A172 (cell line): Measurements from ENCODE around the gene MRPS18B. TPM values are rescaled to one million over a fixed set of nuclear protein-coding genes. Genes with fewer than 3 reads are reported as not detected.

ENCODE experiments used
- DNase-seq: peaks from one replicate; pipeline ENCODE4 v3.0.0-alpha.2; 2015; ENCODE audit warnings: low spot score
- total RNA-seq: library from RNA; depleted of rRNA; stranded (reverse); fragments of >200 nt; shearing (Covaris generic); gene quantifications from 2 replicates; pipeline ENCODE4 v1.2.3, GENCODE V29; 2014

The MRPS18B gene
- total RNA-seq, 1 experiment from 2014 or later = 82.8 TPM

DNA sequence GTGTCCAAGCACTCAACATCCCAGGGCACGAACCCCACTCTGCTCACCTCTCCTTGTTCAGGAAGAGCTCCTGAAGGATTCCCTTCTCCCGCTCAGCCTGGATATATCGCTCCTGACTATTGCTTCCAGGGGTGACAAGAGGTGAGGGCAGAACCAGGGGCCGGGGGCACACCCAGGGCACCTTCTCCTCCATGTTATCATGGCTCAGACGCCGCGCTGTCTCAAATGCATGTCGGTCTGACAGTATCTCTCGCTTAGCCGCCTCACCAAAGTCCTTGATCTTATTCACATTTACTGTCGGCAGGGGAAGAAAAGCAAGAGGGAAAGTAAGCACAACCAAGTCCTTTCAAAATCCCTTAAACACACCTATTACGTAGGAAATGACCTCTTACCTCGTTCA, 13.7 kb upstream of the MRPS18B start:
- DNase-seq = no peak

DNA sequence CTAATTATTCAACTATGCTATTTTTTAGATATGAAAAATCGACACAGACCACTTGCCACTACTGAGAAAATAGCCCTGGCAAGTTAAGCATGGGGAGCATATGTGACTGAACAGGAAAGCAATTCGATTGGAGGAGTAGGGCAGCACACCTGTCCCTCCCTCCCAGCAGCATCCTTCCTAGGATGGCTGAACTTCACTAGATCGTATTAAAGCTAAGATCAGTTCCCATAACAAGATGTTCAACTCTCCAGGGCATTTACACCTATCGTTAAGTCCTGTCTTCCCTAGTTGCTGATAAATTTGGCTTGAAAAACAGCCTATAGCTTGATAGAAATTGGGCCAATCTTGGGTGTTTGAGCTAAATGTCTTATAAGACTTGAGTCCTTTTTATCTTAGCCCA, 7.6 kb upstream of the MRPS18B start:
- no peak for DNase-seq

GRCh38 chr6:30611150-30611855, 6.3 kb upstream of the MRPS18B start:
- no peak for DNase-seq

- DNase-seq = no peak
Measured at GRCh38 chr6:30611856-30612194, 5.8 kb upstream of the MRPS18B start.

- peak; percentile 27 for DNase-seq
Measured at GRCh38 chr6:30612213-30612612, 5.4 kb upstream of the MRPS18B start.

GRCh38 chr6:30612687-30613248, 4.9 kb upstream of the MRPS18B start:
- peak; percentile 22 for DNase-seq

DNA sequence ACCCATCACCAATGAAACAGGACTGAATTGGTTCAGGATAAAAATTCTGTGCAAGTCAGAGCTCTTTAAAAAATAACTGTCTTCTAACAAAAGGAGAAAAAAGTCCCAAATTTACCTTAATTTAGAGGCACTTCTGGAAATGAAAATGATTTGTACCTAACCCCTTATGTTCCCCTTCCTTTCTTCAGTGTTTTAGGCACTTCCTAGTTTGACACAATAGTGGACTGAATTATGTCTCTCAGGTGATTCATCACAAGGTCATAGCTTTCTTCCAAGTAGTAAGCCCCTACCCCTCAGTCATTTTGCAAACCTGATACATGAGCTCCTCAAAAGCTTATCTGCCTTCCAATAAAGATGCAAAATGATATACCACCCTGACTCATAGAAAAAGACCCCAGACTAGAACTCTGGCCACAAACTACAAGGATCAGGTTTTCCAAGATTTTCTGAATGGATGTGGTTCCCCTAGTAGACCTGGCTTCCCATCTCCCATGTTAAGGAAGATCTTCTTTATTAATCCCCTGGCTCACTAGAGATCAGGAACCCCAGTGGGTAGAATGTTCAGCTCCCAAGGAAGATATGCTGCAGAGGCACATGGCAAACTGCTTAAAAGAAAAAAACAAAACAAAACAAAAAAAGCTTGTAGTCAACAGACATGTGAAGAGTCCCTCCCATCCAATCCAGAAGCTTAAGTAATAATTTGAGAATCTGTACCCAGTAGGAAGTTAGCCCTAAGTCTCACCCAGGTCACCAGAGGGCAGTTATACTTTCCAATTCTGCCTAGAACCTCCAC, 4.2 kb upstream of the MRPS18B start:
- DNase-seq = peak; percentile 30

- no peak for DNase-seq
Measured at GRCh38 chr6:30614044-30614842, 3.4 kb upstream of the MRPS18B start.

DNA sequence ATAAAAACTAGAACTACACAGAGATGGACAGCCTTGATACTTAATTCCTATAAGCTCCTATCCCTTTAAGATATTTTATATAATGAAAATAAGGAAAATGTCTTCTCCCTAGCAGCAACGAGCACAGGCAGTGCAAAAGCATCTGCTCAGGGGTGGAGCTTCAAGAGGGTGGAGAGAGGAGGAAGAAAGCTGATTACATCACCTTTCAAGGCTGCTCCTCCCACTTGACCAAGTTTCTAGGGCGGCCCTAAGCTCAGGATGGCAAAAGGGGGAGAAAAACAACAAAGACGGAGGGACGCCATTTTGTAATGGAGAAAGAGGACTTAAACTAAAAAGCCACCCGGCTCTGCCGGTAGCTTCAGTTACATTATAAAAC, 2.8 kb upstream of the MRPS18B start:
- peak; percentile 97 for DNase-seq

DNA sequence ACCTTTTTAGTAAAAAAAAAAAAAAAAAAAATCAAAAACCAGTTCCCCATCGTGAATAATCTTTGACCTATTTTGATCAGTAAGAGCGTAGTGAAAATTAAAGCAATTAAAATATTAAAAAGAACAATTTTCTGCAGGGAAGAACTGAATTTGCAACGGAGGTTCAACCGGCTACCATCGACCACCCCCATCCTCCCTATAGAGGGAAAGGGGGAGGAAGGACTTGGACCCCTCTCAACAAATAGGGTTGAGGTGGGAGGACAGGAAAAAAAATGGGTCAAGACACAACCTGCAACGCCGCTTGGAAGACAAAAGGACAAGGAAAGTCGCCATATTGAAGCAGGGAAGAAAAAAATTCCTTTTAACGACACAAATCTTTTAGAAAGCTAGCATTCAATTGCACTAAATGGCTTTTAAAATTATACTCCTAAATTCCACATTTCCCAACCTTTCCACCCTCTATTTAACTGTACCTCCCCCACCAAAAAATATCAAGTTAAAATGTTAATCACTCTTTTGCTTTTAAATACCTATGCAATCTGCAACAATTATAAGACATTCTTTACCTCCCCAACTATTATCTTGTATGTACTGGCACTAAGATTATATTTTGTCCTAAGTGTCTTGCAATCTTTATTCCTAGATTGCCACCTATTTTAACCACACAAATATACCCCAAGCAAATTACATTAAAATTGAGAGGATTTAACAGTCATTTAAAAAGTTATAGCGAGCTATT, 2.3 kb upstream of the MRPS18B start:
- peak; percentile 60 for DNase-seq

GRCh38 chr6:30615958-30616810, 1.5 kb upstream of the MRPS18B start:
- DNase-seq = peak; percentile 29

DNA sequence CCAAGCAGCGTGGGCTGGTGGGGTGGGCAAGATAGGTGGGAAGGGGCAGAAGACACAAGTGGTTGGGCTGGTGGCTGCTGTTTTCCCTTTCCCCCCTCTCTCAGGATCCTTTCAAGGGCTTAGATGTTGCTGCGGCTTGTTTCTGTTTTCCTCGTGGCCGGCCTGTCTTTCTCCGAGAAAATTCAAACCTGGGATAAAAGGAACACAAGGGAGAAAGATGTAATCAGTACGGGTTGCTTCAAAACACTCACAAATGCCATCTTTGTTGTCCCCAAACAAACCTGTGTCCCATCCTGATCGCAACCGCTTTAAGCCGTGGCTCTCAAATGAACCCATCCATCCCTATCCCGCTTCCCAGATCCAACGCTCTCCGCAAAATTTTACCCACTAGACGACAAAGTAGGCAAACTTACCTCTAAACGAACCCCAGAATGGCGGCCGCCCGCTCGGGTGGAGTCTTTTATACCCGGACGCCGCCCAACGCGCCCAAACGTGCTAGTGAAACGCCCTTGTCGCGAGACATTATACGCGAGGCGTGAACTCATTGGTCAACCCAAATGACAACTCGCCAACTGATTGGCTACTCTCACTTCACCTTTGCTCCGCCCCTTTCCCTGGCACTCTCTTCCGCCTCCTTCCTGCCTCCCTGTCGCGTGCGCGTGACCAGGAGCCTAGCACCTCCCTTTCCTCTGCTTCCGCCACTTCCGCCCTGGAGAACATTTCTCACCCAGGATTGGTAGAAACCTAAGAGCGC, 652 bp upstream of the MRPS18B start, which contains the start of gene PPP1R10:
PPP1R10 (minus strand) TSS at position 433 of the 754 bp plus-strand sequence. CDS start 7,299 bp downstream, outside the sequence.
- peak; percentile 100 for DNase-seq

GRCh38 chr6:30618270-30618797, 694 bp downstream of the MRPS18B start:
- no peak for DNase-seq

GRCh38 chr6:30619561-30619960, 1.9 kb downstream of the MRPS18B start:
- DNase-seq = no peak

- no peak for DNase-seq
Measured at GRCh38 chr6:30625511-30625910, 7.9 kb downstream of the MRPS18B start.

DNA sequence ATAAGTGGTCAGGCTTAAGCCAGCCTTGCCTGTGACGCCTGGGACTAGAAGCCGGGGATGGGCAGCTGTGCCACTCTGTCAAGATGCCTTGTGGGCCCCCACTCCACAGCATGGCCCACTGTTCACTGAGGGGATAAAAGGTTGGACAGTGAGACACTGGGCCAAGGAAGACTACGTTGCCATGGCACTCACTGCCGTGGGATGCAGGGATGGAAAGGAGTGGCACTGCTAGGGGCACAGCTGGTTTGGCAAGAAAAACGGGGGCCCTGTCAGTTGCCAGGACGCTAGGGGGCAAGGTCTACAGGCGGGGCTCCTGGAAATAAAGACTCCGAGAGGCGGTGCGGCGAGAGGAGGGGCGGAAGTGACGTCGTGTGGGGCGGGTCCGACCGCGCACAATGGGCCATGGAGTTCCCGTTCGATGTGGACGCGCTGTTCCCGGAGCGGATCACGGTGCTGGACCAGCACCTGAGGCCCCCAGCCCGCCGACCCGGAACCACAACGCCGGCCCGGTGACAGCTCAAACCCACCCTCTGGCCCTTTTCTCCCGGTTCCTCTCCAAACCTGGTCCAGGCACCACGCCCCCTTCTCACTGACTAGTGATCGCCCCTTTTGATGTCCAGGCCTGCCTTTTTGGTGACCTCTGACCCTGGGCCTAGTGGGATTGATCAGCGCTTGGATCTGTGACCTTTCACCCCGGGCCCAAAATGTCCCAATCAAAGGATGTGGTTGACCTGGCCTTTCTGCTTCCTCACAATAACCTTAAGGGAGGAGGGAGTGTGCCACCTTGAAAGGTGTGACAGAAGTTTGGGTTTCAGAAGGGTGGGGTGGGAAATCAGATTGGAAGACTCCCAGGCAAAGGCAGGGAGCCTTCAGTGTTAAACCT, 9.1 kb downstream of the MRPS18B start, which contains the start of gene ATAT1:
ATAT1 (plus strand) TSS at position 391 of the 883 bp plus-strand sequence.
- peak; percentile 59 for DNase-seq

DNA sequence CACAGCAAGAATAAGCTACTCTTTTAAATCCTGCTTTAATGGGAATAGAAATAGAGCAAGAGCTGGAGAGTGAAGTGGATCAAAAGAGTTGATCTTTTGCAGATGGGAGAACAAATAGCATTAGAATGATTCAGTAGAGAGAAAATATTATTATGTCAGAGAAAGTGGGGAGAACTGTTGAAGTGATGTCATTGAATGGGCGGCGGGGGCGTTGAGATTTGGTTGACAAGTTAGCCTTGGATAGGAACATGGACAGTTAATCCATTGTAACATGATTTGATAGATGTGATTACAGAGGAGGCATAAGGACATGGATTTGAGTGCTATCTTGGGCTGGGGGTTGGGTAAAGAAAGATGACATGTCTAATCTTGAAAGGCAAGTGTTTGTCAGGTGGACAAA, 18.2 kb downstream of the MRPS18B start:
- DNase-seq = no peak

GRCh38 chr6:30640481-30640880, 22.8 kb downstream of the MRPS18B start:
- no peak for DNase-seq
